Left ventricle myocardium superior (tissue), 1 donor: ENCODE results near the gene CCBE1. TPM values are rescaled to one million over a fixed set of nuclear protein-coding genes. Genes with fewer than 3 reads are reported as not detected.
"Not testable (repeated sequence)": the region's sequence is repeated elsewhere in the genome, so short reads cannot be mapped to it uniquely, and the experiment has no call there.

Experiments
- ATAC-seq: fragments of 200-7000 bp; cut with Tn5 transposase; one replicate; pipeline ENCODE4 v1.9.1; 2020; ENCODE audit warnings: mild to moderate bottlenecking, moderate library complexity
- DNase-seq: peaks from one replicate; pipeline ENCODE4 v3.0.0-alpha.2; 2020
- intact Hi-C: fragments of 100-400 bp; cut with micrococcal nuclease; formaldehyde crosslinking; loops from one replicate; pipeline ENCODE4 v1.11.0; 2022
- total RNA-seq: library from RNA; stranded (reverse); fragmentation: NEBNext Ultra II Directional; extraction: Animal tissue kit (Norgen Biotek cat#: 25700); gene quantifications from one replicate; pipeline ENCODE4 v1.2.1, GENCODE V29; 2021
- donor health status: DM: no; HTN: yes; CAD: no; lungs with severe emphysema.

Gene CCBE1
- total RNA-seq, 1 donor from 2014 or later, result 0.92 TPM

DNA sequence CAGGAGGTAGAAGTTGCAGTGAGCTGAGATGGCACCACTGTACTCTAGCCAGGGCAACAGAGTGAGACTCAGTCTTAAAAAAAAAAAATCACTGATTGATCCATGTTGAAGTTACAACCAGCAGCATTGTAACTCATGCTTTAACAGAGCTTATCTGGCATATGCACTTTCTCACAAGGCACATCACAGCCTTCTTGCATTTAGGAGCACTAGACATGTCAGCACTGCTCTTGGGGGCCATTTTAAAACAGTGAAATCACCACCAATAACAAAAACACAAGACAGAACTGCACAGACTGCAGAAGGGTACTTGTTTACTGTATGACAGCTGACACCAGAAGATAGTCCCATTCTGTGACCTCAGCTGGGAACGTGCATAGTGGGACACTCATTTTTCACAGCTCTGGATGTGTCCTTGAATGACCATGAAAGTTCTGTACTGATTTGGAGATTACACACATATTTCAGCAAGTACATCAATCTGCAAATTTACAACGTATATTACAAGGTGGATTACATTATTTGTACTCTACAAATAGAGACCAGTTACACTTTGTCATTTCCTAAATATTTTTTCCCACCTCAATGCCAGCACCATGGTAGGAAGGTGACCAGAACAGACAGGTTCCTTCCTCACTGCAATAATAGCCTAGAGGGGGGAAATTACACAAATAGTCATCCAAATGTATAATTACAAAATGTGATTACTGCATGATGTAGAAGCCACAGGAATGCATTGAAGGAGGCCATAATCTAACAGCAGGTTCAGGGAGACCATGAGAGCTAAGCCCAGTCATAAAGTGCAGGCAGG, 35.1 kb downstream of the CCBE1 start:
- DNase-seq, result no peak
- no peak for ATAC-seq
- intact Hi-C loops, result no loop called here

DNA sequence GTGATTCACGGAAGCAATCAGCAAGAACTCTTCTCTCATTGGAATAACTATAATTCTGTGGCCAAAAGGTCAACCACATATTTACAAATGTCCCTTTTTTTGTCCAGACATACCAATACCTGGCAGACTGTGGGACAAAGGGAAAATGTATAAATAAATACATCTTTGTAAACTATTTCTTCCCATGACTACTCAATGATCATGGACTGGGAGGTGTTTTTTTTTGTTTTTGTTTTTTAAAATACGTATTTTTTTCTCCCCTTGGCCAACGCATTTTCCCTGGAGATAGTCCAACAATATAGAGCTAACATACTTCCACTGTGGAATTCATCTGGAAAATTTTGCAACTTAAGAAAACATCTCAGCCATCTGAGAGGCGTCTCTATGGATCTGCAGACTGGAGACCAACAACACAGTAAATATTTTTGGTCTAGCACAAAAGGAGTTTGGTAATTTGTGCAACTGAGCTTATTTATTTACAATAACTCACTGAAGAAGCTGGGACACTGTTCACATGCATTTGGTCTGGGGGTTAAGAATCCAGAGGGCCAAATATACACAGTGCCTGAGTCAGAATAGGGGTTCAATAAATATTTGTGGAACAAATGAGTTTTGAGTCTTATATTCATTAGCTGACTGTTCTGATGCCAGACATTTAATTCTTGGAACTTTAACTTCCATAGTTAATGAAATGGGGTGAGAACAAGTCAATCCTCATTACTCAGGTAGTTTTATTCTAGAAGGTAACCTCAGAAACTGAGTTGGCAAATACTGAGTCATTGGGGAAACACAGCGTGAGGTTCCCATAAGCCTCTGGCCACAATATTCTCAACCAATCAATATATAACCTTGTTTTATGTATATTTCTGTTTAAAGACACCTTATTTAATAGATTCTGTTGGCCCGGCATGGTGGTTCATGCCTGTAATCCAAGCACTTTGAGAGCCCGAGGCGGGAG, 36.2 kb downstream of the CCBE1 start:
- ATAC-seq (no peak), DNase-seq (no peak)
- intact Hi-C loops, result no loop called here

DNA sequence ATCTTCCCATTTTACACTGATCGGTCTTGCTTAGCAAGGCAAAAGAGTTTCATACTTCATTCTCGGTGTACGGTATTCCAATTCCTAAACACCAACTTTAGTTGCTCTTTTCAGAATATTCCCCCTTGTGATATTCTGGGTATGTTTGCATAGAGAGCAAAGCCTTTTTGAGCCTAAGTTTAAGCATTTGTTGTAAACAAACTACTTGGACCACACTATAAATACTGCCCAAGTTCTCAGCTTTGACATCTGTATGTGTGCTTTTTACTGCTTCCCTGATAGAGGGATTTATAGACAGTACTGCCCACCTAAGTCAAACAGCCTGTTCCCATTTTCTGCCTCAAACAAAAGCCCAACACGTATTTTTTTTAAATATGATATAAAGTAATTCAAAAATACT, 36.9 kb downstream of the CCBE1 start:
- intact Hi-C loops, result no loop called here
- ATAC-seq (no peak), DNase-seq (no peak)

DNA sequence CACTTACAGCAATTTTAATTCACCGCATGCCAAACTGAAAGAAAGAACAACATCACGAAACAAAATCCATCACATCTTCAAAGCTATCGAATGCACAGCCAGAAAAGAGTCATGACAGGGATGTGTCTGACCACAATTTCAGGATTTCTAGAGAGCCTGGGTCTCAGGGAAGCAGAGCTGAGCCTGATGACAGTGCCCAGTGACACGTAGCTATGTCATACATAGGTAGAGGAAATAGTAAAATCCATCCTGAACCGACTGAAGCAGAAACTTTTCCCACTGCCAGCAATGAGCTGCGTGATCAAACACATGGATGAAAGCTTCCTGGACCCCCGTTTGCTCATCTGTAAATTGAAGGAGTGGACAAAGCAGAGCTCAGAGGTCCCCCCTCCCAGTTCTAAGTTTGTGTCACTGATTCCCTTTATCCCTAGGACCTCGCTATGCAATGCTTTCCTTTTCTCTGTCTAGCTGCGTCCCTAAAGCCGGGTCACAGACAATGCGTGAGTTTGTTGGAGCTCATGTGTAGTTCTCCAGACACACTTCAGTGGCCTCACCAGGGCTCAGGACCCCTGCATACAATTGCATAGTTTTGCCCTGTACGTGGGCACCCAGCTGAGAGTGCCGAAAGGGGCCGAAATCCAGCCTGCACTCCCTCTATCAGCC, 37.6 kb downstream of the CCBE1 start:
- intact Hi-C loops, result no loop called here
- DNase-seq (no peak), ATAC-seq (no peak)

DNA sequence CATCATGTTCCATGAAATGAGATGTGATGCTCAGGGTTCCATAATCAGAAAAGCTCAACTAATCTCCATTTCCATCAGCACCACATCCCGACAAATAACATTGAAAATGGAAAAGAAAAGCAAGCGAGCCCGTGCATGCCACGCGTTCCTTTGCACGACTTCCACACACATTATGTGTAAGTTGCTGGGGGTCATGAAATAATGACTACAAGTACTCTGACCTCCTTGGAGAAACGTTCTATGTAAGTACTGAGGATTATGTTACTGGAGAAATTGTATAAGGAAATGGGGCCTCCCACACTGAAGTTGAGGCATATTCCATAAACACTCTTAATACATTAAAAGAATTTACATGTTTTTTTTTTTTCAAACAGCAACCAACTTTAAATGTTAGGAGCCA, 38.3 kb downstream of the CCBE1 start:
- intact Hi-C loops, result no loop called here
- DNase-seq, result no peak
- no peak for ATAC-seq

DNA sequence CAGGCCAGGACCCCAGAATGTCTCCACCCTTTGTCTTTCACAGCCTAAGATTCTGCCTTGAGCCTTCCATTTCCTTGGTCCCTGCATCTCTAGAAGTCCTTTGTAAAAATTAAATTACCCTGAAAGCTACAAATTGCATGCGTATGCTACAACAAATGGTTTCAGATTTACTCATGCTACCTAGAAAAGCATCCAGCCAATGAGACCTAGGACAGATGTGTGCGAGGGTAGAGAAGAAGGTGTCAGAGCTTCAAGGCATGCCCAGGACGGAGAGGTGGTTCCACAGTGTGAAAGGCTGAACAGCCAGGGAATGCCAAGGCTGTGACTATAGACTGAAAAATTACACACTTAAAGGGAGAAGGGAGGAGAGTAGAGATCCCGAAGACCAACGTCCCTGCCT, 40.2 kb downstream of the CCBE1 start:
- intact Hi-C loops, result no loop called here
- no peak for ATAC-seq
- no peak for DNase-seq

DNA sequence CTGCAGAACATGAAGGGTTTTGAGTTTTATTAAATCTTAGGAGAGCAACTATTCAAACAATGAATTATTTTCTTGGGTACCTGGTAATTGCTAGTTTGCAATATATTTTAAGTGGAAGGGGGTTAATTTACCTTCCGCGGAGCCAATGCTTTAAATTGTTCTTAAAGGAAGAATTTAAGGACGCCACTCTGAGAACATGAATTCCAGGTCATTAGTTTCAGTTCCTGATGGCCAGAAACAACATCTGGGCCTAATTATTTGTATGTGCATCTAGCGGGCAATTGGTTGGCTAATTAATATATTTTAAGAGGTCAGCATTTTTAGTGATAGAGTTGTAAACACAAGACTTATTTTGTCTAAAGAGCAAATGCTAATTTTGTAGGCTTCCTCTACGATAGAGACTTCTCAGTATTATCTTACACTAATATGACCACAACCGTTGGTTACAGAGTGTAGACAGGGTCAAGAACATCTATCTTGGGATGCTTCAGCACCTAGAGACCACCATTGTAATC, 40.8 kb downstream of the CCBE1 start:
- no peak for DNase-seq
- no peak for ATAC-seq
- intact Hi-C loops, result no loop called here

DNA sequence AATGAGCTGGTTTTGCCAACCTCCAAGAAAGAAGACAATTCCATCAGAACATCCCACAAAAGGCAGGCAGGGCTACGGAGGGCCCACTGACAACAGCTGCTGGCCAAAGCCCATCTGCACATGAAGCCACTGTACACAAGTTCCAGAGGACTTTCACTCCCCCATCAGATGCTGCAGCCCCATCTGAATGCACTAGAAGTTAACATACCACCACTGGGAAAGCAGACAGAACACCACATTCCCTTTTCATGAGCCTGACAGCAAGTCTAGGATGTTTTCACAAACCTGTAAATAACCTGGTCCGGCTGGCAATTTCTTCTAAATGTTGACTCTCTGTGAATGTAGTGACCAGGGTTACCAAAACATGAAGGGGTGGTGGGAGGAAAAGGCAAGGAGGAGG, 41.5 kb downstream of the CCBE1 start:
- no peak for DNase-seq
- intact Hi-C loops, result no loop called here
- no peak for ATAC-seq

DNA sequence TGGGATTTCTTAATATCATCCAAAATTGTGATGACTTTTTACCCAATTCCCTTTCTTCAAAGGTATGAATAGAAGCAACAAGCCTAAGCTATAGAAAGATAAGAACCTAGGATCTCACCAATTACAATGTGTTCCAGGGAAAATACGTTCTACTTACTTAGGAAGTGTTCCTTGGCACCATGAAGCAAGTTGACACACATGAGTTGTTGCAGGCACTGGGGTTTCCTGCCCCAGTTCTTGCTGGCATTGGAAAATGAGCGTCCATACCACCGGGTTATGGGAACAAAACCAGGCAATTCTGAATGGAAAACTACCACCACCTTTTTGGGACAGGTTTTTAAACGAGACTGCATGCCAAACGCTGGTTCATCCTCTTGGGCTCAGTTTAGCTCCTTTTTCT, 46.2 kb downstream of the CCBE1 start:
- DNase-seq (no peak), ATAC-seq (no peak)
- intact Hi-C loops, result no loop called here

DNA sequence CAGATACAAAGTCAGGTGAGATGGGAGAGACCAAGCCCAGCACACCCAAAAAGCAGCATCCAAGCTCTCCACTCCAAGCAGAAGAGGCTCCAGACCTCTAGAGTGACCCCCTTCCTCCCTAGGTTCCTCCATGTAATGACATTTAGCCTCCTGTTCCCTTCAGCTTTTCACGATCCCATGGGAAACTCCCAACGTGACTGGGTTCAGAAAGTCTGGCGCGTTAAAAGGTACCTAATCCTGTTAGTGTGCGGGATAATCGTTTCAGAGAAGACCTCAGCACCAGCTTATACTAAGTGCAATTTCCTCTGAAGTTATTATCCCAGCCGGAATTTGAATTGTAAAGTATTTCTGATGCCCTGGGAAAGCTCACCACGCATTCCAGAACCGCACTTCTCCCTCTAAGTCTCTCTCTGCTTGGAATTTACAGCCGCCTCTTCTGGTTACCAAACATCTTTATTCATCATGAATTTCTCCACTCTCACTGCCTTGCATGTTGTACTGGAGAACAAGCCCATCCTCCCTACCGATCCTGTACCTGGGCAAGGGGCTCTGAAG, 46.9 kb downstream of the CCBE1 start:
- DNase-seq, result no peak
- intact Hi-C loops, result no loop called here
- ATAC-seq, result no peak

DNA sequence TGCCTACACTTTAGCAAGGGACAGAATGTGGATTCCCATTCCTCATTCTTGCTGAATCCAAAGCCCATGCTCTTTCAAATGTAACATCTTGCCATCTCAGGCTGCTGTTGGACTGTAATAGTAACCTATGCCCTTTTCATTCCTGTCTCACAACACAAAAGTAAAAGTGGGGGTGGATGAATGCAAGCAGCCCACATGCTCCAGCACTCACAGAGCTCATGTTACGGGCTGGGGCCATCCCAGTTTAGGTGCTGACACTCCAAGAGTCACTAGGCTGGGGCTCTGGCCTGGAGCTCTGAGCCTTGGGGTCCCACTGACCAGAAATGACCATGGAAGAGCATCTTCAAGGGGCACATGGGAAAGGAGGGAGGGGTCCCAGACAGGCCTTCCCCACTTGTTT, 47.6 kb downstream of the CCBE1 start:
- DNase-seq (no peak), ATAC-seq (no peak)
- intact Hi-C loops, result no loop called here

DNA sequence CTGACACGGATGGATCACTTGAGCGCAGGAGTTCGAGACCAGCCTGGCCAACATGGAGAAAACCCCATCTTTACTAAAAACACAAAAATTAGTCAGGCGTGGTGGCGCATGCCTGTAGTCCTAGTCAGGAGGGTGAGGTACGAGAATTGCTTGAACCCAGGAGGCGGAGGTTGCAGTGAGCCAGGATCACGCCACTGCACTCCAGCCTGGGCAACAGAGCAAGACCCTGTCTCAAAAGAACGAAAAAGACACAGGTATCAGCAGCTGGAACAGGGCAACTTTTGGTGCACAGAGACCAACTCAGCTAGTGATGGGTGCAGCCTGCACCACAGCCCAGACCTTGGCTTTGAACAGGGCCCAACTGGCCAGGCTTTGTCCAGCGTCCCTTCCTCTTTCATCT, 48.8 kb downstream of the CCBE1 start:
- DNase-seq, intact Hi-C loops: not testable (repeated sequence)

DNA sequence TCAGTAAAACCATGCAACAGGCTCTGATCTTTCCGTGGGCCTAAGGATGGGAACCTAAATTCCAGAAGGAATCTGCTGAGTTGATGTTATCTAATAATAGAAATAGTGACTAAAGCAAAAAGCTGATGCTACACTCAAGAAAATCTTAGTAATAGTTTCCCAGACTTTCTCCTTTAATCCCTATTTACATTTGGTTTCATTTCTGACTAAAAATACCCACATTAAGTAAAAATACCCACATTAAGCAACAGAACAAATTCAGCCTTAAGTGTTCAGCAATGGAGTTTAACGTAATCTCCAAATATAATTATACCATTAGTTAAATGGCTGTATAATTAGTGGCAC, 50.3 kb downstream of the CCBE1 start:
- ATAC-seq (no peak), DNase-seq (no peak)
- intact Hi-C loops, result no loop called here

More for the DNA sequence above, 48.8 kb downstream of the CCBE1 start:
- not testable (repeated sequence) for ATAC-seq

DNA sequence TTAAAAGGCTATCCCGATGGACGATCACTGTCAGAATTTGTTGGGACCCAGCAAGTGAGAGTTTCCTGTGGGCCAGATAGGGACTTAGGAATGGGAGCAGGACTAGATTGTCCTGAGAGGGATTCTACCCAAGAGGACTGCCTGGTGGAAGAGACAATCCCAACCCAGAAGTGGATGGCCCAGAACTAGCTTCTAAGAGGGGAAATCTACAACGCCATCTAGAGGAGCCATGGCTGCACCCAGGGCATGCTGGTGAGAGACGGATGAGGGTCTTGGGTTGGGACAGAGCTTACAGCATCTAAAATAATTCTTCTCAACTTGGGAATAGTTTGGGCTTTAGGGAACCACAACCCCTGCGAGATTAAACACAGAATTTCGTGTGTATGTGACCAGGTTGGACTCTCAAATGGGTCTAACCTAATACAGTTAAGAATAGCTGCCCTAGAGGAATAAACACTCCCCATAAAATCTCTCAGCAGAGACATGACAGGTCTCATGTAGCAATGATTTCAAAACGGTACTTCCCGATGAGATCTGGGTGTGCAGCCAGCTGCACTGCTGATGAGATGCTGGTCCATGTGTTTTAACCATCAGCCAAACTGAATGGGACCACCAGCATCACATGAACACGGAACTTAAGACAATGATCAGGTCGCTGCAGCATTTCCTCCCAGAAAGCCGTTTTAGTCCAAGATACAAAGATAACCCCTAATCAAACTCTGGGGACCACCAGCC, 50.8 kb downstream of the CCBE1 start:
- intact Hi-C loops, result no loop called here
- ATAC-seq (peak; percentile 22), DNase-seq (no peak)

DNA sequence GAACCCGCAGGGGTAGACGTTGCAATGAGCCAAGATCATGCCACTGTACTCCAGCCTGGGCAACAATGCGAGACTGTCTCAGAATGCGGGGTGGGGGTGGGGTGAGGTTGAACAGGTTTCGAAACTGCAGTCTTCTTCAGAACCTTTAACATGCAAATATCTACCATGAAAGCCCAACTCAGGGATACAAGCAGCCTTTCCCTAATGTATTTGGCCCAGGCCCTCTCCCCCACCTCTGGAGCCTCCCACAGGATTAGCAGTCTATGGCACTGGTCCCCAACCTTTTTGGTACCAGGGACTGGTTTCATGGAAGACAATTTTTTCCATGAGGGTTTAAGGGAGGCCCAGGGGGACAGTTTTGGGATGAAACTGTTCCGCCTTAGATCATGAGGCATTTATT, 53.5 kb downstream of the CCBE1 start:
- intact Hi-C loops, result no loop called here
- no peak for DNase-seq
- no peak for ATAC-seq

DNA sequence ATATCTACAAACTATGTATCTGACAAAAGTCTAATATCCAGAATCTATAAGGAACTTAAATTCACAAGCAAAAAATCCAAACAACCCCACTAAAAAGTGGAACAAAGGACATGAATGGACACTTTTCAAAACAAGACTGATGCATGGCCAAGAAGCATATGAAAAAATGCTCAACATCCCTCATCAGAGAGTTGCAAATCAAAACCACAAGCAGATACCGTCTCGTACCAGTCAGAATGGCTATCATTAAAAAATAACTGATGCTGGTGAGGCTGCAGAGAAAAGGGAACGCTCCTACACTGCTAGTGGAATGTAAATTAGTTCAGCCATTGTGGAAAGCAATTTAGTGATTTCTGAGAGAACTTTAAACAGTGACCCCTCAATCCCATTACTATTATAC, 56.5 kb downstream of the CCBE1 start:
- DNase-seq (no peak), ATAC-seq (no peak)
- intact Hi-C loops, result no loop called here

DNA sequence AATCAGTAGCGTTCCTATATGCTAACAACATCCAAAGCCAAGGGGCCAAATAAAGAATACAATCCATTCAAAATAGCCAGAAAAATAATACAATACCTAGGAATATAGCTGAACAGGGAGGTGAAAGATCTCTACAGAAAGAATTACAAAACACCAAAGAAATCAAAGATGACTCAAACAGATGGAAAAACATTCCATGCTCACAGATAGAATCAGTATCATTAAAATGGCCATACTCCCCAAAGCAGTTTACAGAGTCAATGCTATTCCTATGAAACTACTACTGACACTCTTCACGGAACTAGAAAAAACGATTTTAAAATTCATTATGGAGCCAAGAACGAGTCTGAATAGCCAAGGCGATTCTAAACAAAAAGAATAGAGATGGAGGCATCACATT, 57.4 kb downstream of the CCBE1 start:
- intact Hi-C loops, result loop anchor here (10.0 kb wide), 1 partner anchor 185 kb away; no protein-coding TSS in a partner anchor
- ATAC-seq (no peak), DNase-seq (no peak)

DNA sequence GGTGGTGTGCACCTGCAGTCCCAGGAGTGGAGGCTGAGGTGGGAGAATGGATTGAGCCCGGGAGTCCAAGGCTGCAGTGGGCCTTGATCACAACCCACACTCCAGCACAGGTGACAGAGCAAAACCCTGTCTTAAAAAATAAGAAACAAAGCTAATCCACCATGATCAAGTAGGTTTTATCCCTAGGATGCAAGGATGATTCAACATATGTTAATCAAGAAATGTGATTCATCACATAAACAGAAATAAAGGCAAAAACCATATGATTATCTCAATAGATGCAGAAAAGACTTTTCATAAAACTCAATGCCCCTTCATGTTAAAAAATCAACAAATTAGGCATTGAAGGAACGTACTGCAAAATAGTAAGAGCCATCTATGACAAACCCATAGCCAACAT, 58.1 kb downstream of the CCBE1 start:
- intact Hi-C loops, result loop anchor here (10.0 kb wide), 1 partner anchor 186 kb away; no protein-coding TSS in a partner anchor
- DNase-seq (no peak), ATAC-seq (no peak)
